ENCODE results near the gene RHEB. TPM values are rescaled to one million over a fixed set of nuclear protein-coding genes. Genes with fewer than 3 reads are reported as not detected.
A peak's percentile ranks its signal among the peaks of the same experiment; 100 is the strongest.

Gene RHEB
- total RNA-seq, 1 experiment from 2014 or later, result 114 TPM

- Histone ChIP-seq H2BK20ac (ENCODE audit: low read depth, low read length, poor library complexity, severe bottlenecking) (no peak overlapping the region), H4K5ac (ENCODE audit: insufficient read length, low read depth, low read length) (no peak overlapping the region), H2AK5ac (ENCODE audit: insufficient read length, low read length) (no peak overlapping the region), H3K27ac (ENCODE audit: insufficient read length, low read depth, low read length) (no peak overlapping the region), H4K8ac (replicated peaks; ENCODE audit: insufficient read length, low read depth, low read length) (no peak overlapping the region), H3K4me1 (ENCODE audit: insufficient read depth, low read length) (no peaks in the 10 kb centered on the region), H3K27me3 (ENCODE audit: insufficient read depth, low read length) (no peaks in the 10 kb centered on the region), H3K23me2 (ENCODE audit: insufficient read length, low read depth, low read length, poor library complexity, severe bottlenecking) (no peaks in the 10 kb centered on the region), H3K4ac (ENCODE audit: low read depth, low read length) (no peak overlapping the region), H3K79me1 (ENCODE audit: insufficient read depth, low read depth, low read length, poor library complexity, severe bottlenecking) (no peaks in the 10 kb centered on the region), H3K56ac (ENCODE audit: insufficient read length, low read depth, low read length) (no peak overlapping the region), H4K91ac (ENCODE audit: insufficient read length, low read depth, low read length) (no peak overlapping the region), H3K18ac (ENCODE audit: insufficient read length, low read depth, low read length) (no peak overlapping the region), H3K14ac (ENCODE audit: insufficient read depth, low read length) (no peak overlapping the region), H3T11ph (ENCODE audit: low read length) (no peak overlapping the region), H2BK15ac (ENCODE audit: low read depth, low read length) (no peak overlapping the region), H2BK12ac (ENCODE audit: insufficient read length, low read depth, low read length) (no peak overlapping the region), H3K4me2 (ENCODE audit: insufficient read depth, insufficient read length, low read length) (no peak overlapping the region), H3K9ac (ENCODE audit: extremely low read depth, insufficient read length, low read length) (no peak overlapping the region), H3K79me2 (ENCODE audit: insufficient read depth, low read length) (no peaks in the 10 kb centered on the region), H3K9me3 (ENCODE audit: control insufficient read depth, low read depth, low read length) (no peaks in the 10 kb centered on the region), H2BK5ac (ENCODE audit: insufficient read length, low read length) (no peak overlapping the region), H3K23ac (ENCODE audit: insufficient read length, low read depth, low read length) (no peak overlapping the region), H2BK120ac (ENCODE audit: low read depth, low read length, poor library complexity, severe bottlenecking) (no peak overlapping the region), H4K20me1 (ENCODE audit: control insufficient read depth, insufficient read depth, insufficient read length) (no peaks in the 10 kb centered on the region), H2AFZ (ENCODE audit: low read length) (no peak overlapping the region)
- no CpG with 5 or more reads among the region's 7 CpGs for WGBS (ENCODE audit: extremely low coverage, insufficient read length, low lambda C conversion rate)
- no peak for DNase-seq
- Mint-ChIP-seq H3K27ac (peak overlapping the region in 1 of 3 experiments; percentile 64; a peak in 2 of 7 replicates), H3K9me3 (no peaks in the 10 kb centered on the region; a peak in 1 of 5 replicates), H3K27me3 (ENCODE audit: low read depth) (peaks cover 2% of the 10 kb centered on the region; the same call in 1 of the 2 replicates), H3K4me1 (peaks cover 9 to 24% of the 10 kb centered on the region in 2 experiments), H3K36me3 (ENCODE audit: insufficient read depth in 1 of 3, low read depth in 3 of 3) (no peaks in the 10 kb centered on the region; a peak in 1 of 7 replicates), H3K4me3 (no peak overlapping the region)
- TF ChIP-seq CTCF (conservative IDR thresholded peaks at IDR 0.05), result no peak
Measured at GRCh38 chr7:151551820-151552219, 32.1 kb upstream of the RHEB start.

Measured in H9 (cell line).